Neuron (in vitro differentiated cells): ENCODE data around the gene RILPL2.
"Not testable (repeated sequence)": the region's sequence is repeated elsewhere in the genome, so short reads cannot be mapped to it uniquely, and the experiment has no call there.

Experiments
- H2AFZ ChIP-seq: one replicate; pipeline ENCODE4 v1.6.1; 2013; ENCODE audit warnings: low read depth, mild to moderate bottlenecking, inconsistent platforms, low read length, moderate library complexity
- H3K27me3 ChIP-seq: one replicate; pipeline ENCODE4 v1.6.1; 2013; ENCODE audit warnings: low read length; ENCODE audit not compliant: insufficient read depth
- H3K36me3 ChIP-seq: one replicate; pipeline ENCODE4 v1.6.1; 2013; ENCODE audit warnings: low read length; ENCODE audit not compliant: insufficient read depth
- H3K4me1 ChIP-seq: one replicate; pipeline ENCODE4 v1.6.1; 2013; ENCODE audit warnings: low read length; ENCODE audit not compliant: insufficient read depth
- H3K4me3 ChIP-seq: 2 replicates; pipeline ENCODE4 v1.5.1; 2013; ENCODE audit warnings: mild to moderate bottlenecking, low read length, moderate library complexity
- H3K9me3 ChIP-seq: one replicate; pipeline ENCODE4 v1.6.1; 2013; ENCODE audit warnings: low read length

The RILPL2 gene

GRCh38 chr12:123391546-123392343, 44.7 kb downstream of the RILPL2 start:
- H3K4me3 ChIP-seq = no peak overlapping the region
- no peak overlapping the region for H2AFZ ChIP-seq
- no peaks in the 10 kb centered on the region for H3K9me3 ChIP-seq
- H3K27me3 ChIP-seq = no peaks in the 10 kb centered on the region
- peaks cover 49% of the 10 kb centered on the region for H3K36me3 ChIP-seq
- H3K4me1 ChIP-seq = peaks cover 17% of the 10 kb centered on the region

GRCh38 chr12:123390498-123391426, 45.7 kb downstream of the RILPL2 start:
- Histone ChIP-seq H3K4me3 (no peak overlapping the region), H3K9me3 (no peaks in the 10 kb centered on the region), H3K36me3 (peaks cover 39% of the 10 kb centered on the region), H3K27me3 (no peaks in the 10 kb centered on the region), H3K4me1 (peaks cover 17% of the 10 kb centered on the region), H2AFZ (no peak overlapping the region)

GRCh38 chr12:123389560-123390351, 46.7 kb downstream of the RILPL2 start:
- Histone ChIP-seq H3K36me3 (peaks cover 32% of the 10 kb centered on the region), H3K9me3 (no peaks in the 10 kb centered on the region), H3K27me3 (no peaks in the 10 kb centered on the region), H2AFZ (no peak overlapping the region), H3K4me3 (peak overlapping the region; percentile 55), H3K4me1 (peaks cover 19% of the 10 kb centered on the region)

GRCh38 chr12:123388951-123389559, 47.4 kb downstream of the RILPL2 start:
- Histone ChIP-seq H2AFZ (no peak overlapping the region), H3K36me3 (peaks cover 26% of the 10 kb centered on the region), H3K4me1 (peaks cover 23% of the 10 kb centered on the region), H3K4me3 (peak overlapping the region; percentile 55), H3K9me3 (no peaks in the 10 kb centered on the region), H3K27me3 (no peaks in the 10 kb centered on the region)

GRCh38 chr12:123388177-123388950, 48.1 kb downstream of the RILPL2 start:
- Histone ChIP-seq H2AFZ (peak overlapping the region; percentile 49), H3K4me1 (peaks cover 23% of the 10 kb centered on the region), H3K36me3 (peaks cover 25% of the 10 kb centered on the region), H3K9me3 (no peaks in the 10 kb centered on the region), H3K4me3 (peak overlapping the region; percentile 91), H3K27me3 (no peaks in the 10 kb centered on the region)

- Histone ChIP-seq H3K4me3 (peak overlapping the region; percentile 91), H3K36me3 (peaks cover 18% of the 10 kb centered on the region), H3K27me3 (no peaks in the 10 kb centered on the region), H3K9me3 (no peaks in the 10 kb centered on the region), H3K4me1 (peaks cover 23% of the 10 kb centered on the region), H2AFZ (peak overlapping the region; percentile 49)
Observed at GRCh38 chr12:123387508-123388176, 48.8 kb downstream of the RILPL2 start.

GRCh38 chr12:123385536-123385935, 50.9 kb downstream of the RILPL2 start:
- not testable (repeated sequence) for H2AFZ ChIP-seq, H3K27me3 ChIP-seq, H3K4me3 ChIP-seq, H3K9me3 ChIP-seq, H3K36me3 ChIP-seq
- H3K4me1 ChIP-seq = peaks cover 23% of the 10 kb centered on the region

GRCh38 chr12:123384994-123385376, 51.5 kb downstream of the RILPL2 start:
- no peaks in the 10 kb centered on the region for H3K9me3 ChIP-seq
- H3K36me3 ChIP-seq = no peaks in the 10 kb centered on the region
- peaks cover 20% of the 10 kb centered on the region for H3K4me1 ChIP-seq
- peak overlapping the region; percentile 68 for H3K4me3 ChIP-seq
- H3K27me3 ChIP-seq = no peaks in the 10 kb centered on the region
- H2AFZ ChIP-seq = peak overlapping the region; percentile 20

- Histone ChIP-seq H3K27me3 (no peaks in the 10 kb centered on the region), H3K9me3 (no peaks in the 10 kb centered on the region), H2AFZ (peak overlapping the region; percentile 20), H3K4me1 (peaks cover 15% of the 10 kb centered on the region), H3K36me3 (no peaks in the 10 kb centered on the region), H3K4me3 (peak overlapping the region; percentile 68)
Observed at GRCh38 chr12:123384318-123384993, 52.0 kb downstream of the RILPL2 start.

GRCh38 chr12:123382684-123383083, 53.8 kb downstream of the RILPL2 start:
- Histone ChIP-seq H3K27me3 (no peaks in the 10 kb centered on the region), H3K4me3 (no peak overlapping the region), H3K9me3 (no peaks in the 10 kb centered on the region), H3K36me3 (no peaks in the 10 kb centered on the region), H3K4me1 (peaks cover 7% of the 10 kb centered on the region), H2AFZ (no peak overlapping the region)

GRCh38 chr12:123379391-123379790, 57.1 kb downstream of the RILPL2 start:
- peaks cover under 1% of the 10 kb centered on the region for H3K4me1 ChIP-seq
- H2AFZ ChIP-seq = no peak overlapping the region
- H3K4me3 ChIP-seq = no peak overlapping the region
- no peaks in the 10 kb centered on the region for H3K27me3 ChIP-seq
- no peaks in the 10 kb centered on the region for H3K9me3 ChIP-seq
- H3K36me3 ChIP-seq = no peaks in the 10 kb centered on the region
